Nucleus accumbens (tissue), 56 donors: ENCODE data around the gene MYO7B.

Source experiments
- DNase-seq, 56 donors: peaks; one replicate each; lab custom pipeline; 2025; lab: John Stamatoyannopoulos, UW

MYO7B gene

GRCh38 chr2:127671557-127672302 lies 136.2 kb downstream of the MYO7B start:
- DNase-seq: no peak

GRCh38 chr2:127672341-127673224 lies 137.1 kb downstream of the MYO7B start:
- no peak for DNase-seq

GRCh38 chr2:127673291-127674069 lies 138.0 kb downstream of the MYO7B start:
- DNase-seq: no peak

- DNase-seq: peak in 1 of 56 donors; percentile 63
Measured at GRCh38 chr2:127674241-127675209, 139.0 kb downstream of the MYO7B start.

GRCh38 chr2:127675331-127676261 lies 140.1 kb downstream of the MYO7B start, which contains the start of gene LIMS2:
Gene LIMS2 (minus strand): TSS chr2:127675530. CDS start chr2:127675024, 506 bp downstream.
- DNase-seq: peak in 6 of 56 donors; percentile 22 to 62 (median 27)

GRCh38 chr2:127676906-127677305 lies 141.4 kb downstream of the MYO7B start:
- DNase-seq: no peak

- DNase-seq: no peak
Measured at GRCh38 chr2:127678531-127678930, 143.0 kb downstream of the MYO7B start.

- DNase-seq: no peak
Measured at GRCh38 chr2:127678991-127679390, 143.5 kb downstream of the MYO7B start.

GRCh38 chr2:127679680-127680361 lies 144.3 kb downstream of the MYO7B start:
- DNase-seq: no peak

GRCh38 chr2:127680706-127681287 lies 145.3 kb downstream of the MYO7B start:
- no peak for DNase-seq

GRCh38 chr2:127681288-127681804 lies 145.9 kb downstream of the MYO7B start:
- peak in 1 of 56 donors; percentile 16 for DNase-seq

- no peak for DNase-seq
Measured at GRCh38 chr2:127681976-127682857, 146.7 kb downstream of the MYO7B start.

- DNase-seq: no peak
Measured at GRCh38 chr2:127683056-127683455, 147.6 kb downstream of the MYO7B start.

GRCh38 chr2:127683757-127684156 lies 148.3 kb downstream of the MYO7B start:
- DNase-seq: no peak

- no peak for DNase-seq
Measured at GRCh38 chr2:127685410-127686080, 150.1 kb downstream of the MYO7B start.
